IMR-90 (cell line): ENCODE data around the gene PSMG4. TPM values are rescaled to one million over a fixed set of nuclear protein-coding genes. Genes with fewer than 3 reads are reported as not detected.

Experiments used
- ATAC-seq: fragments of 200-7000 bp; cut with Tn5 transposase; 2 replicates; pipeline ENCODE4 v1.9.1; 2020; ENCODE audit warnings: low read depth, mild to moderate bottlenecking, moderate library complexity
- BruUV-seq: library from RNA; stranded (reverse); fragments of 400-500 nt; replicated peaks from 2 replicates; lab custom pipeline; 2021; lab: Mats Ljungman, UMichigan
- CTCF ChIA-PET: fragments of 300-600 bp; formaldehyde crosslinking; extraction: SDS; loops from one replicate; lab custom pipeline; 2021; ENCODE audit warnings: antibody characterized with exemption; lab: Yijun Ruan, JAX
- POLR2A ChIA-PET: fragments of 300-600 bp; sonication (Branson Sonifier 250); formaldehyde crosslinking; loops from one replicate; lab custom pipeline; 2022; ENCODE audit warnings: antibody characterized with exemption; ENCODE audit not compliant: unreplicated experiment; lab: Charles Lee
- DNase-seq: peaks from one replicate; pipeline ENCODE4 v3.0.0; 2013
- H2AFZ ChIP-seq: replicated peaks from 2 replicates; pipeline ENCODE3; 2013; ENCODE audit warnings: low read length, mild to moderate bottlenecking; ENCODE audit not compliant: poor library complexity
- H2AK5ac ChIP-seq: 2 replicates; pipeline ENCODE4 v1.6.1; 2013; ENCODE audit warnings: low read depth, low read length, inconsistent platforms
- H2AK9ac ChIP-seq: replicated peaks from 2 replicates; pipeline ENCODE3; 2013; ENCODE audit warnings: mild to moderate bottlenecking, low read depth, low read length, moderate library complexity; ENCODE audit not compliant: poor library complexity
- H2BK120ac ChIP-seq: 2 replicates; pipeline ENCODE4 v1.6.1; 2013; ENCODE audit warnings: low read depth, low read length, inconsistent platforms
- H2BK15ac ChIP-seq: 3 replicates; pipeline ENCODE4 v1.6.1; 2013; ENCODE audit warnings: low read depth, low read length, inconsistent platforms
- H2BK20ac ChIP-seq: 2 replicates; pipeline ENCODE4 v1.6.1; 2013; ENCODE audit warnings: low read depth, mild to moderate bottlenecking, inconsistent platforms, low read length, moderate library complexity
- H2BK5ac ChIP-seq: 2 replicates; pipeline ENCODE4 v1.6.1; 2013; ENCODE audit warnings: mild to moderate bottlenecking, low read depth, low read length, inconsistent platforms; ENCODE audit not compliant: poor library complexity, severe bottlenecking
- H3K14ac ChIP-seq: replicated peaks from 2 replicates; pipeline ENCODE4 v1.6.1; 2013; ENCODE audit warnings: low read depth, low read length, inconsistent platforms
- H3K18ac ChIP-seq: 2 replicates; pipeline ENCODE4 v1.6.1; 2013; ENCODE audit warnings: low read depth, low read length, control low read depth
- H3K23ac ChIP-seq: 2 replicates; pipeline ENCODE4 v1.6.1; 2013; ENCODE audit warnings: low read depth, low read length, inconsistent platforms
- H3K27ac ChIP-seq: 2 replicates; pipeline ENCODE4 v1.5.1; 2013; ENCODE audit warnings: mild to moderate bottlenecking, control low read depth, low read length; ENCODE audit not compliant: insufficient read depth
- H3K27me3 ChIP-seq: 2 replicates; pipeline ENCODE4 v1.6.1; 2013; ENCODE audit warnings: low read length; ENCODE audit not compliant: control insufficient read depth, insufficient read depth
- H3K36me3 ChIP-seq: 2 replicates; pipeline ENCODE4 v1.6.1; 2013; ENCODE audit warnings: low read length, mixed read lengths; ENCODE audit not compliant: control insufficient read depth, insufficient read depth
- H3K4ac ChIP-seq: 2 replicates; pipeline ENCODE4 v1.6.1; 2013; ENCODE audit warnings: low read depth, low read length, inconsistent platforms
- H3K4me1 ChIP-seq: 2 replicates; pipeline ENCODE4 v1.6.1; 2013; ENCODE audit warnings: low read length, mixed read lengths; ENCODE audit not compliant: control insufficient read depth, insufficient read depth
- H3K4me2 ChIP-seq: 2 replicates; pipeline ENCODE4 v1.6.1; 2013; ENCODE audit warnings: low read depth, mild to moderate bottlenecking, control low read depth, low read length, moderate library complexity
- H3K4me3 ChIP-seq: 2 replicates; pipeline ENCODE4 v1.5.1; 2013; ENCODE audit warnings: low read depth, mild to moderate bottlenecking, control low read depth, low read length, moderate library complexity; ENCODE audit not compliant: insufficient read depth
- H3K56ac ChIP-seq: 2 replicates; pipeline ENCODE4 v1.6.1; 2013; ENCODE audit warnings: low read length, inconsistent platforms; ENCODE audit not compliant: insufficient read depth; ENCODE audit errors: extremely low read depth
- H3K79me1 ChIP-seq, 2 experiments: 2 replicates each; pipeline ENCODE4 v1.6.1; 2013; ENCODE audit warnings: low read length in 2 of 2, inconsistent platforms in 1 of 2, low read depth in 1 of 2
- H3K9ac ChIP-seq: 2 replicates; pipeline ENCODE4 v1.6.1; 2013; ENCODE audit warnings: low read depth, low read length, control low read depth
- H3K9me1 ChIP-seq: 2 replicates; pipeline ENCODE4 v1.6.1; 2013; ENCODE audit warnings: low read length, inconsistent platforms; ENCODE audit not compliant: insufficient read depth
- H3K9me3 ChIP-seq: 2 replicates; pipeline ENCODE4 v1.6.1; 2013; ENCODE audit warnings: low read length; ENCODE audit not compliant: control insufficient read depth, insufficient read depth
- H4K20me1 ChIP-seq: 2 replicates; pipeline ENCODE4 v1.6.1; 2013; ENCODE audit warnings: low read length, inconsistent platforms; ENCODE audit not compliant: insufficient read depth
- H4K5ac ChIP-seq: 2 replicates; pipeline ENCODE4 v1.6.1; 2013; ENCODE audit warnings: mild to moderate bottlenecking, low read depth, low read length, control low read depth
- H4K8ac ChIP-seq, 2 experiments: 2 replicates each; pipeline ENCODE4 v1.6.1; 2013; ENCODE audit warnings: low read depth in 2 of 2, low read length in 2 of 2, control low read depth in 1 of 2, inconsistent platforms in 1 of 2
- H4K91ac ChIP-seq: 2 replicates; pipeline ENCODE4 v1.6.1; 2013; ENCODE audit warnings: low read depth, low read length, inconsistent platforms; ENCODE audit not compliant: insufficient read depth
- CEBPB ChIP-seq: IDR thresholded peaks from 2 replicates; pipeline ENCODE4 v1.6.1; 2012; ENCODE audit warnings: low read depth, low read length, improper control_type of control experiment
- CTCF ChIP-seq: conservative IDR thresholded peaks from 2 replicates; pipeline ENCODE4 v1.5.1; 2012; ENCODE audit warnings: mild to moderate bottlenecking, low read depth, low read length, improper control_type of control experiment
- FOS ChIP-seq: fragments of 150-350 bp; IDR thresholded peaks from 2 replicates; pipeline ENCODE4 v1.6.1; 2016; ENCODE audit warnings: low read depth, low read length
- MAFK ChIP-seq: IDR thresholded peaks from 2 replicates; pipeline ENCODE4 v1.6.1; 2012; ENCODE audit warnings: low read depth, low read length, improper control_type of control experiment
- MAZ ChIP-seq: IDR thresholded peaks from 2 replicates; pipeline ENCODE4 v1.6.1; 2012; ENCODE audit warnings: low read depth, mild to moderate bottlenecking, low read length, improper control_type of control experiment, moderate library complexity, borderline replicate concordance
- MXI1 ChIP-seq: IDR thresholded peaks from 2 replicates; pipeline ENCODE4 v1.6.1; 2012; ENCODE audit warnings: low read depth, mild to moderate bottlenecking, low read length, moderate library complexity, borderline replicate concordance
- NFE2L2 ChIP-seq: fragments of 150-350 bp; IDR thresholded peaks from 2 replicates; pipeline ENCODE4 v1.6.1; 2016; ENCODE audit warnings: low read depth, mild to moderate bottlenecking, low read length
- POLR2A ChIP-seq: IDR thresholded peaks from 2 replicates; pipeline ENCODE4 v1.6.1; 2012; ENCODE audit warnings: mild to moderate bottlenecking, low read depth, low read length
- RAD21 ChIP-seq: IDR thresholded peaks from 2 replicates; pipeline ENCODE4 v1.6.1; 2012; ENCODE audit warnings: low read length, improper control_type of control experiment
- RFX5 ChIP-seq: IDR thresholded peaks from 2 replicates; pipeline ENCODE4 v1.8.0; 2012; ENCODE audit warnings: low read depth, mild to moderate bottlenecking, low read length, moderate library complexity
- USF2 ChIP-seq: fragments of 150-350 bp; IDR thresholded peaks from 2 replicates; pipeline ENCODE4 v1.6.1; 2017; ENCODE audit warnings: mild to moderate bottlenecking, antibody characterized with exemption, low read length, low read depth
- WGBS, 2 experiments: methylation state at CpG; one replicate each; pipeline versions ENCODE4 v1.1.5 to v1.1.7; 2013; ENCODE audit warnings: missing lambda C conversion rate in 2 of 2; ENCODE audit not compliant: insufficient read length in 1 of 2; ENCODE audit errors: extremely low coverage in 2 of 2; 5-methylcytosine and 5-hydroxymethylcytosine counted together
- dilution Hi-C: fragments of 300-500 bp; cut with HindIII; formaldehyde crosslinking; loops from one replicate; pipeline ENCODE4 v1.14.3; 2018; ENCODE audit warnings: low sequenced_read_pairs; ENCODE audit not compliant: unreplicated experiment
- in situ Hi-C: fragments of 300-500 bp; cut with MboI; formaldehyde crosslinking; loops from 3 replicates; pipeline ENCODE4 v1.14.3; 2019; ENCODE audit warnings: low sequenced_read_pairs, inconsistent platforms, mixed read lengths
- intact Hi-C: fragments of 100-400 bp; cut with micrococcal nuclease; formaldehyde crosslinking; loops from 2 replicates; pipeline ENCODE4 v1.10.0; 2022
- polyA plus RNA-seq, 3 experiments: library from polyadenylated mRNA; depleted of rRNA; stranded (reverse); fragments of >200 nt; gene quantifications; 2 replicates each; pipeline ENCODE4 v1.2.3, GENCODE V29; 2012; ENCODE audit warnings: low replicate concordance in 1 of 3
- total RNA-seq: library from RNA; depleted of rRNA; stranded (reverse); fragments of >200 nt; gene quantifications from 2 replicates; pipeline ENCODE4 v1.2.3, GENCODE V29; 2012
- TF ChIP-seq, protein P1 (sequence below): fragments of 150-350 bp; IDR thresholded peaks from 2 replicates; pipeline ENCODE4 v1.6.1; 2016; ENCODE audit warnings: low read depth, mild to moderate bottlenecking, low read length, moderate library complexity, borderline replicate concordance

Gene PSMG4
- total and polyA plus RNA-seq, 2 of the 4 experiments (the other 2 are of a cell fraction): 5.6 to 13.4 TPM

- WGBS, 2 experiments: no CpG with 5 or more reads among the region's 4 CpGs
- H3K27me3 ChIP-seq: no peaks in the 10 kb centered on the region
- H3K4ac ChIP-seq: no peak overlapping the region
- no peak overlapping the region for H2AK5ac ChIP-seq
- BruUV-seq: no TSS peak
- POLR2A ChIA-PET: no interaction called here
- TF ChIP-seq CTCF (no peak), MAZ (no peak), POLR2A (no peak), CEBPB (no peak), FOS (no peak), NFE2L2 (no peak), MAFK (no peak), USF2 (no peak), RFX5 (no peak), RAD21 (no peak), MXI1 (no peak)
- TF ChIP-seq, protein P1, sequence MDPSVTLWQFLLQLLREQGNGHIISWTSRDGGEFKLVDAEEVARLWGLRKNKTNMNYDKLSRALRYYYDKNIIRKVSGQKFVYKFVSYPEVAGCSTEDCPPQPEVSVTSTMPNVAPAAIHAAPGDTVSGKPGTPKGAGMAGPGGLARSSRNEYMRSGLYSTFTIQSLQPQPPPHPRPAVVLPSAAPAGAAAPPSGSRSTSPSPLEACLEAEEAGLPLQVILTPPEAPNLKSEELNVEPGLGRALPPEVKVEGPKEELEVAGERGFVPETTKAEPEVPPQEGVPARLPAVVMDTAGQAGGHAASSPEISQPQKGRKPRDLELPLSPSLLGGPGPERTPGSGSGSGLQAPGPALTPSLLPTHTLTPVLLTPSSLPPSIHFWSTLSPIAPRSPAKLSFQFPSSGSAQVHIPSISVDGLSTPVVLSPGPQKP: no peak
- H3K4me2 ChIP-seq: no peak overlapping the region
- in situ Hi-C loops (no loop called here), dilution Hi-C loops (no loop called here), intact Hi-C loops (loop anchor here (1.0 to 5.0 kb wide), 5 partner anchors 178 to 730 kb away; no protein-coding TSS in a partner anchor)
- H2BK20ac ChIP-seq: no peak overlapping the region
- H3K9me3 ChIP-seq: no peaks in the 10 kb centered on the region
- no peak overlapping the region for H4K8ac ChIP-seq
- peaks cover 18% of the 10 kb centered on the region for H3K4me1 ChIP-seq
- CTCF ChIA-PET: no interaction called here
- H3K18ac ChIP-seq: no peak overlapping the region
- no peak overlapping the region for H2AFZ ChIP-seq
- H3K36me3 ChIP-seq: peaks cover 5% of the 10 kb centered on the region
- no peak overlapping the region for H2BK120ac ChIP-seq
- no peak overlapping the region for H3K56ac ChIP-seq
- no peak overlapping the region for H3K4me3 ChIP-seq
- peaks cover 26% of the 10 kb centered on the region for H4K20me1 ChIP-seq
- no peak overlapping the region for H4K91ac ChIP-seq
- H3K79me1 ChIP-seq: no peaks in the 10 kb centered on the region
- ATAC-seq: no peak
- H3K9me1 ChIP-seq: peaks cover 7% of the 10 kb centered on the region; the same call in 1 of the 2 replicates
- no peak overlapping the region for H2AK9ac ChIP-seq
- no peak overlapping the region for H2BK15ac ChIP-seq
- H3K9ac ChIP-seq: no peak overlapping the region
- no peak overlapping the region for H3K27ac ChIP-seq
- DNase-seq: no peak
- no peak overlapping the region for H4K5ac ChIP-seq
- no peak overlapping the region for H3K23ac ChIP-seq
- no peak overlapping the region for H2BK5ac ChIP-seq
- no peak overlapping the region for H3K14ac ChIP-seq
Measured at GRCh38 chr6:3278691-3279090, 19.9 kb downstream of the PSMG4 start.
